H9 (cell line): Measurements from ENCODE around the gene TSPEAR. TPM values are rescaled to one million over a fixed set of nuclear protein-coding genes. Genes with fewer than 3 reads are reported as not detected.

Experiments used
- DNase-seq: peaks from one replicate; pipeline ENCODE4 v3.0.0-alpha.2; 2017
- H2AFZ ChIP-seq: one replicate; pipeline ENCODE4 v1.6.1; 2013; ENCODE audit warnings: mild to moderate bottlenecking, low read length, control low read depth, moderate library complexity
- H2AK5ac ChIP-seq: 2 replicates; pipeline ENCODE4 v1.6.1; 2013; ENCODE audit warnings: low read length, control low read depth, mixed read lengths; ENCODE audit not compliant: insufficient read length
- H2BK120ac ChIP-seq: one replicate; pipeline ENCODE4 v1.6.1; 2013; ENCODE audit warnings: low read depth, mild to moderate bottlenecking, low read length, control low read depth, inconsistent platforms; ENCODE audit not compliant: poor library complexity, severe bottlenecking
- H2BK12ac ChIP-seq: 2 replicates; pipeline ENCODE4 v1.6.1; 2013; ENCODE audit warnings: low read length, control low read depth, mixed read lengths, low read depth; ENCODE audit not compliant: insufficient read length
- H2BK15ac ChIP-seq: 2 replicates; pipeline ENCODE4 v1.6.1; 2013; ENCODE audit warnings: low read depth, low read length, control low read depth
- H2BK20ac ChIP-seq: one replicate; pipeline ENCODE4 v1.6.1; 2013; ENCODE audit warnings: low read depth, mild to moderate bottlenecking, low read length, control low read depth, inconsistent platforms; ENCODE audit not compliant: poor library complexity, severe bottlenecking
- H2BK5ac ChIP-seq: 2 replicates; pipeline ENCODE4 v1.6.1; 2013; ENCODE audit warnings: low read length, control low read depth, mixed read lengths; ENCODE audit not compliant: insufficient read length
- H3K14ac ChIP-seq: 2 replicates; pipeline ENCODE4 v1.6.1; 2013; ENCODE audit warnings: low read length, control low read depth; ENCODE audit not compliant: insufficient read depth
- H3K18ac ChIP-seq: 2 replicates; pipeline ENCODE4 v1.6.1; 2013; ENCODE audit warnings: low read depth, mild to moderate bottlenecking, mixed read lengths, low read length, control low read depth; ENCODE audit not compliant: insufficient read length
- H3K23ac ChIP-seq: 2 replicates; pipeline ENCODE4 v1.6.1; 2013; ENCODE audit warnings: low read length, control low read depth, mixed read lengths, low read depth; ENCODE audit not compliant: insufficient read length
- H3K23me2 ChIP-seq: 2 replicates; pipeline ENCODE4 v1.6.1; 2013; ENCODE audit warnings: low read depth, mild to moderate bottlenecking, mixed read lengths, low read length, control low read depth; ENCODE audit not compliant: insufficient read length, poor library complexity, severe bottlenecking
- H3K27ac ChIP-seq: 2 replicates; pipeline ENCODE4 v1.5.1; 2013; ENCODE audit warnings: low read length, control low read depth, mixed read lengths, low read depth; ENCODE audit not compliant: insufficient read length
- H3K27me3 ChIP-seq: 2 replicates; pipeline ENCODE4 v1.6.1; 2013; ENCODE audit warnings: low read length, control low read depth, inconsistent platforms; ENCODE audit not compliant: insufficient read depth
- H3K4ac ChIP-seq: 2 replicates; pipeline ENCODE4 v1.6.1; 2013; ENCODE audit warnings: low read depth, mild to moderate bottlenecking, control low read depth, inconsistent platforms, low read length, moderate library complexity
- H3K4me1 ChIP-seq: 2 replicates; pipeline ENCODE4 v1.6.1; 2013; ENCODE audit warnings: low read length, control low read depth, inconsistent platforms; ENCODE audit not compliant: insufficient read depth
- H3K4me2 ChIP-seq: 2 replicates; pipeline ENCODE4 v1.6.1; 2013; ENCODE audit warnings: low read length, control low read depth, mixed read lengths; ENCODE audit not compliant: insufficient read length, insufficient read depth
- H3K56ac ChIP-seq: 2 replicates; pipeline ENCODE4 v1.6.1; 2013; ENCODE audit warnings: low read depth, mild to moderate bottlenecking, mixed read lengths, low read length, control low read depth; ENCODE audit not compliant: insufficient read length
- H3K79me1 ChIP-seq: 2 replicates; pipeline ENCODE4 v1.6.1; 2013; ENCODE audit warnings: low read depth, mild to moderate bottlenecking, moderate library complexity, low read length, control low read depth, inconsistent platforms; ENCODE audit not compliant: insufficient read depth, poor library complexity, severe bottlenecking
- H3K79me2 ChIP-seq: 2 replicates; pipeline ENCODE4 v1.6.1; 2013; ENCODE audit warnings: low read length, control low read depth, inconsistent platforms; ENCODE audit not compliant: insufficient read depth
- H3K9ac ChIP-seq: 2 replicates; pipeline ENCODE4 v1.6.1; 2013; ENCODE audit warnings: low read length, control low read depth, mixed read lengths; ENCODE audit not compliant: insufficient read length; ENCODE audit errors: extremely low read depth
- H3K9me3 ChIP-seq: one replicate; pipeline ENCODE4 v1.6.1; 2013; ENCODE audit warnings: low read depth, low read length, inconsistent platforms; ENCODE audit not compliant: control insufficient read depth
- H3T11ph ChIP-seq: one replicate; pipeline ENCODE4 v1.6.1; 2013; ENCODE audit warnings: mild to moderate bottlenecking, low read length, control low read depth, inconsistent platforms
- H4K20me1 ChIP-seq: one replicate; pipeline ENCODE4 v1.6.1; 2013; ENCODE audit not compliant: control insufficient read depth, insufficient read length, insufficient read depth
- H4K5ac ChIP-seq: 2 replicates; pipeline ENCODE4 v1.6.1; 2013; ENCODE audit warnings: low read depth, mild to moderate bottlenecking, mixed read lengths, low read length, control low read depth; ENCODE audit not compliant: insufficient read length
- H4K8ac ChIP-seq: replicated peaks from 2 replicates; pipeline ENCODE4 v1.6.1; 2013; ENCODE audit warnings: low read length, control low read depth, mixed read lengths, low read depth; ENCODE audit not compliant: insufficient read length
- H4K91ac ChIP-seq: 2 replicates; pipeline ENCODE4 v1.6.1; 2013; ENCODE audit warnings: low read depth, mild to moderate bottlenecking, moderate library complexity, mixed read lengths, low read length, control low read depth; ENCODE audit not compliant: insufficient read length
- H3K27ac Mint-ChIP-seq, 3 experiments: 2 replicates in 2 of 3; 3 replicates in 1 of 3; pipeline ENCODE4 v1.8.0; 2020 to 2021; ENCODE audit warnings: mixed read lengths in 3 of 3, mild to moderate bottlenecking in 1 of 3, moderate library complexity in 1 of 3
- H3K27me3 Mint-ChIP-seq: 2 replicates; pipeline ENCODE4 v1.8.0; 2021; ENCODE audit warnings: low read depth, mild to moderate bottlenecking, moderate library complexity, mixed read lengths
- H3K36me3 Mint-ChIP-seq, 3 experiments: 2 replicates in 2 of 3; 3 replicates in 1 of 3; pipeline ENCODE4 v1.8.0; 2020 to 2021; ENCODE audit warnings: low read depth in 3 of 3, mixed read lengths in 3 of 3; ENCODE audit not compliant: insufficient read depth in 1 of 3
- H3K4me1 Mint-ChIP-seq, 2 experiments: 2 replicates each; pipeline ENCODE4 v1.8.0; 2020; ENCODE audit warnings: mixed read lengths in 2 of 2
- H3K4me3 Mint-ChIP-seq, 2 experiments: 2 replicates in 1 of 2; 3 replicates in 1 of 2; pipeline ENCODE4 v1.8.0; 2020 to 2021; ENCODE audit warnings: mild to moderate bottlenecking in 2 of 2, mixed read lengths in 2 of 2, moderate library complexity in 1 of 2
- H3K9me3 Mint-ChIP-seq, 2 experiments: 2 replicates in 1 of 2; 3 replicates in 1 of 2; pipeline ENCODE4 v1.8.0; 2020; ENCODE audit warnings: mild to moderate bottlenecking in 2 of 2, mixed read lengths in 2 of 2, moderate library complexity in 1 of 2
- WGBS: extraction: QIAGEN DNeasy Blood & Tissue Kit; methylation state at CpG from one replicate; pipeline ENCODE4 v1.1.7; 2013; ENCODE audit warnings: missing lambda C conversion rate, low lambda C conversion rate, mixed read lengths; ENCODE audit not compliant: insufficient read length; ENCODE audit errors: extremely low coverage; 5-methylcytosine and 5-hydroxymethylcytosine counted together
- total RNA-seq: library from RNA; stranded (reverse); gene quantifications from 2 replicates; pipeline ENCODE4 v1.2.1, GENCODE V29; 2021
- TF ChIP-seq, protein P1 (sequence below): fragments of 200-600 bp; sonication (generic); conservative IDR thresholded peaks from 3 replicates; pipeline ENCODE4 v1.8.0; 2021; ENCODE audit warnings: antibody characterized with exemption, mild to moderate bottlenecking

The TSPEAR gene
- total RNA-seq, 1 experiment from 2014 or later = 1.3 TPM

DNA sequence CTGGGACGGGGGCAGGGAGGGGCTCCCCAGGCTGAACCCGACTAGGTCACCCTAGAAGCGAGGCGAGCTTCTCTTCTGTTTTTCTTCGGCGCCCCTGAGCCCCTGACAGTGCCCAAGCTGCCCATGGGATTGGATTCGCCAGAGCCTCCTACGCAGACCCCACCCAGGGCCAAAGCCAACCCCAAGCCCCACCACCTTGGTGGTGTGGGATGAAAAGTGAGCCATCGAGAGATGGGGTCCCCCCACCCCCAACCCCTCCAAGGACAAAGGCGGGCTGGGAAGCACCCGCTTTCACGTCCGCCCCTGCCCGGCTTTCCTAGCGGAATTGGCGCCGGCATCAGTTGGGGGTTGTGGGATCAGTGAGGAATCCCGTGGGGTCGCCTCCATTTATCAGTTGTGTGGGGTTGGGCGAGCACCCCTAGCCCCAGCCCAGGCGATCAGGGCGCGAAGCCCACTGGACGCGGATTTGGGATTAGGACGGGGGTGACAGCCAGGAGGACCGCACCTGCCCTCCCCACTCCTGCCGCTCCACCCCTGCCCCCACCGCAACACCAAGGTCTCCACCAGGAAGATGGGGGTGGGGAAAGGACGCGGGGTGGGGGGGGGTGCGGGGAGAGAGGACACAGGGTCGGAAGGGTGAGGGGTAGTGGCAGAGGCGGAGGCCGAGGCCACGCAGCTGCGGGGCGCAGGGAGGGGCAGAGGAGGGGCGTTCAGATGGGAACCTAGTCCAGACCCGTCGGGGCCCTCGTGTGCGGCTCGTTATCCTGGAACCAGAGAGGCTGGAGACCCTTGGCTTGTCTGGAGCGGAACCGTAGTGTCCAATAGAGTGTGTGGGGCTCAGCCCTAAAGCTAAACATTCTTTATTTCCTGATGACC, 4.4 kb downstream of the TSPEAR start:
- no peaks in the 10 kb centered on the region for H3K79me1 ChIP-seq
- H3K23ac ChIP-seq = no peak overlapping the region
- H3K4me2 ChIP-seq = peak overlapping the region; percentile 39
- no peak overlapping the region for H4K91ac ChIP-seq
- no peak overlapping the region for H2AFZ ChIP-seq
- H2BK20ac ChIP-seq = no peak overlapping the region
- no peak overlapping the region for H4K8ac ChIP-seq
- Mint-ChIP-seq H3K27ac (no peak overlapping the region), H3K36me3 (no peaks in the 10 kb centered on the region; a peak in 1 of 7 replicates), H3K4me3 (peak overlapping the region; percentile 65 to 82), H3K9me3 (no peaks in the 10 kb centered on the region; a peak in 1 of 5 replicates), H3K4me1 (peaks cover 76 to 81% of the 10 kb centered on the region in 2 experiments), H3K27me3 (peaks cover 68% of the 10 kb centered on the region)
- no peaks in the 10 kb centered on the region for H3K9me3 ChIP-seq
- H3K56ac ChIP-seq = no peak overlapping the region
- H3K9ac ChIP-seq = no peak overlapping the region
- DNase-seq = no peak
- H2BK5ac ChIP-seq = no peak overlapping the region
- TF ChIP-seq, protein P1, sequence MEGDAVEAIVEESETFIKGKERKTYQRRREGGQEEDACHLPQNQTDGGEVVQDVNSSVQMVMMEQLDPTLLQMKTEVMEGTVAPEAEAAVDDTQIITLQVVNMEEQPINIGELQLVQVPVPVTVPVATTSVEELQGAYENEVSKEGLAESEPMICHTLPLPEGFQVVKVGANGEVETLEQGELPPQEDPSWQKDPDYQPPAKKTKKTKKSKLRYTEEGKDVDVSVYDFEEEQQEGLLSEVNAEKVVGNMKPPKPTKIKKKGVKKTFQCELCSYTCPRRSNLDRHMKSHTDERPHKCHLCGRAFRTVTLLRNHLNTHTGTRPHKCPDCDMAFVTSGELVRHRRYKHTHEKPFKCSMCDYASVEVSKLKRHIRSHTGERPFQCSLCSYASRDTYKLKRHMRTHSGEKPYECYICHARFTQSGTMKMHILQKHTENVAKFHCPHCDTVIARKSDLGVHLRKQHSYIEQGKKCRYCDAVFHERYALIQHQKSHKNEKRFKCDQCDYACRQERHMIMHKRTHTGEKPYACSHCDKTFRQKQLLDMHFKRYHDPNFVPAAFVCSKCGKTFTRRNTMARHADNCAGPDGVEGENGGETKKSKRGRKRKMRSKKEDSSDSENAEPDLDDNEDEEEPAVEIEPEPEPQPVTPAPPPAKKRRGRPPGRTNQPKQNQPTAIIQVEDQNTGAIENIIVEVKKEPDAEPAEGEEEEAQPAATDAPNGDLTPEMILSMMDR = no peak
- H3K27ac ChIP-seq = no peak overlapping the region
- no peak overlapping the region for H2BK12ac ChIP-seq
- H4K5ac ChIP-seq = no peak overlapping the region
- peaks cover 38% of the 10 kb centered on the region for H3K23me2 ChIP-seq
- no peak overlapping the region for H2AK5ac ChIP-seq
- H3K4ac ChIP-seq = no peak overlapping the region
- H3K27me3 ChIP-seq = peaks cover 48% of the 10 kb centered on the region; the same call in 1 of the 2 replicates
- H3K79me2 ChIP-seq = no peaks in the 10 kb centered on the region
- no CpG with 5 or more reads among the region's 46 CpGs for WGBS
- H3K18ac ChIP-seq = no peak overlapping the region
- no peak overlapping the region for H2BK15ac ChIP-seq
- H3K4me1 ChIP-seq = peaks cover 12% of the 10 kb centered on the region; the same call in 1 of the 2 replicates
- peak overlapping the region; percentile 6; the same call in 1 of the 2 replicates for H3K14ac ChIP-seq
- H4K20me1 ChIP-seq = no peaks in the 10 kb centered on the region
- H3T11ph ChIP-seq = no peak overlapping the region
- no peak overlapping the region for H2BK120ac ChIP-seq
